K562 (cell line): Measurements from ENCODE around the gene DEGS1. TPM values are rescaled to one million over a fixed set of nuclear protein-coding genes. Genes with fewer than 3 reads are reported as not detected.
A peak's percentile ranks its signal among the peaks of the same experiment; 100 is the strongest.

Experiments used
- CBX1 ChIP-seq: sonication (generic); IDR thresholded peaks from 2 replicates; pipeline ENCODE4 v1.6.1; 2016; ENCODE audit warnings: antibody characterized with exemption, low read depth, mild to moderate bottlenecking
- E2F3 ChIP-seq: fragments of 250-450 bp; sonication (Bioruptor Pico); IDR thresholded peaks from 2 replicates; pipeline ENCODE4 v1.4.0; 2020; ENCODE audit warnings: mild to moderate bottlenecking
- ESRRB ChIP-seq: fragments of 250-450 bp; sonication (Bioruptor Pico); IDR thresholded peaks from 2 replicates; pipeline ENCODE4 v1.5.0; 2020; ENCODE audit warnings: mild to moderate bottlenecking, moderate library complexity, borderline replicate concordance
- ETV6 ChIP-seq, 3 experiments: fragments of 150-350 bp in 1 of 3; sonication (generic) in 1 of 3; formaldehyde crosslinking in 1 of 3; IDR thresholded peaks; 2 replicates each; pipeline versions ENCODE4 v1.6.1 to v1.8.0; 2014 to 2022; ENCODE audit warnings: borderline replicate concordance in 2 of 3, low read depth in 2 of 3, antibody characterized with exemption in 1 of 3, low read length in 1 of 3, mild to moderate bottlenecking in 1 of 3, missing genetic modification reagents in 1 of 3
- JUNB ChIP-seq: fragments of 450-650 bp; formaldehyde crosslinking; conservative IDR thresholded peaks from 2 replicates; pipeline ENCODE4 v1.4.0; 2020; ENCODE audit warnings: mild to moderate bottlenecking
- KLF1 ChIP-seq: fragments of 450-650 bp; IDR thresholded peaks from 2 replicates; pipeline ENCODE4 v1.6.1; 2016; ENCODE audit warnings: missing genetic modification characterization, missing compliant biosample characterization
- LEF1 ChIP-seq: fragments of 450-650 bp; IDR thresholded peaks from 2 replicates; pipeline ENCODE4 v1.6.1; 2016; ENCODE audit warnings: mild to moderate bottlenecking
- NRF1 ChIP-seq, 2 experiments: fragments of 450-650 bp; IDR thresholded peaks in 1 of 2; conservative IDR thresholded peaks in 1 of 2; 2 replicates each; pipeline ENCODE4 v1.6.1; 2014; ENCODE audit warnings: mild to moderate bottlenecking in 2 of 2
- POU5F1 ChIP-seq: fragments of 150-350 bp; IDR thresholded peaks from 2 replicates; pipeline ENCODE4 v1.6.1; 2014; ENCODE audit warnings: borderline replicate concordance, low read length, low read depth, mild to moderate bottlenecking; ENCODE audit not compliant: partially characterized antibody
- SIN3A ChIP-seq, 2 experiments: fragments of 150-350 bp in 1 of 2; IDR thresholded peaks; 2 replicates each; pipeline ENCODE4 v1.6.1; 2011 to 2016; ENCODE audit warnings: borderline replicate concordance in 2 of 2, low read depth in 2 of 2, low read length in 2 of 2, mild to moderate bottlenecking in 2 of 2, moderate library complexity in 2 of 2; ENCODE audit not compliant: control insufficient read depth in 1 of 2
- TARDBP ChIP-seq: fragments of 450-650 bp; IDR thresholded peaks from 2 replicates; pipeline ENCODE4 v1.6.1; 2016
- ZBTB7A ChIP-seq: IDR thresholded peaks from 2 replicates; pipeline ENCODE4 v1.6.1; 2011; ENCODE audit warnings: low read depth, mild to moderate bottlenecking, low read length, moderate library complexity, borderline replicate concordance; ENCODE audit not compliant: control insufficient read depth
- ZNF384 ChIP-seq: IDR thresholded peaks from 2 replicates; pipeline ENCODE4 v1.6.1; 2012; ENCODE audit warnings: low read depth, low read length, improper control_type of control experiment
- ZNF551 ChIP-seq: fragments of 250-450 bp; sonication (Bioruptor Pico); IDR thresholded peaks from 2 replicates; pipeline ENCODE4 v1.5.0; 2021; ENCODE audit warnings: mild to moderate bottlenecking, moderate library complexity
- ZNF695 ChIP-seq: fragments of 450-650 bp; formaldehyde crosslinking; IDR thresholded peaks from 2 replicates; pipeline ENCODE4 v1.4.0; 2020; ENCODE audit warnings: mild to moderate bottlenecking, moderate library complexity
- polyA plus RNA-seq, 8 experiments: library from polyadenylated mRNA; depleted of rRNA in 4 of 8; stranded (reverse) in 5 of 8; unstranded in 3 of 8; fragments of >200 nt; fragmentation: Nextera tagmentation in 2 of 8; fragmentation: Illumina TruSeq in 1 of 8; extraction: Ambion mirVana in 2 of 8; extraction: Trizol in 1 of 8; gene quantifications; 2 replicates each; pipeline versions ENCODE4 v1.2.1 to v1.2.3, GENCODE V29; 2011 to 2014; ENCODE audit warnings: inconsistent platforms in 1 of 8, missing spikeins in 1 of 8
- total RNA-seq, 7 experiments: library from RNA; depleted of rRNA in 6 of 7; stranded (reverse); fragments of >200 nt in 6 of 7; fragmentation: Illumina TruSeq in 2 of 7; extraction: Trizol in 2 of 7; gene quantifications; 2 replicates each; pipeline versions ENCODE4 v1.2.1 to v1.2.3, GENCODE V29; 2011 to 2021; ENCODE audit warnings: low replicate concordance in 1 of 7
- TF ChIP-seq, protein P1 (sequence below): fragments of 250-450 bp; sonication (Bioruptor Pico); IDR thresholded peaks from 2 replicates; pipeline ENCODE4 v1.5.0; 2021; ENCODE audit warnings: mild to moderate bottlenecking, borderline replicate concordance
- TF ChIP-seq, protein P2 (sequence below): fragments of 250-450 bp; sonication (Bioruptor Pico); IDR thresholded peaks from 2 replicates; pipeline ENCODE4 v1.5.0; 2021
- TF ChIP-seq, protein P3 (sequence below): sonication (generic); formaldehyde crosslinking; IDR thresholded peaks from 2 replicates; pipeline ENCODE4 v1.8.1; 2023; ENCODE audit warnings: mild to moderate bottlenecking, missing genetic modification reagents
- TF ChIP-seq, protein P4 (sequence below): sonication (generic); formaldehyde crosslinking; IDR thresholded peaks from 2 replicates; pipeline ENCODE4 v1.8.1; 2023; ENCODE audit warnings: mild to moderate bottlenecking, missing genetic modification reagents
- TF ChIP-seq, protein P5 (sequence below): sonication (generic); formaldehyde crosslinking; IDR thresholded peaks from 2 replicates; pipeline ENCODE4 v1.8.0; 2022; ENCODE audit warnings: missing genetic modification reagents, mild to moderate bottlenecking, moderate library complexity, borderline replicate concordance

Gene DEGS1
- total and polyA plus RNA-seq, 9 of the 15 experiments (the other 6 are each of a cell fraction or from before 2014, with no cell fraction given) = 12.3 to 95.0 (median 38.8) TPM

DNA sequence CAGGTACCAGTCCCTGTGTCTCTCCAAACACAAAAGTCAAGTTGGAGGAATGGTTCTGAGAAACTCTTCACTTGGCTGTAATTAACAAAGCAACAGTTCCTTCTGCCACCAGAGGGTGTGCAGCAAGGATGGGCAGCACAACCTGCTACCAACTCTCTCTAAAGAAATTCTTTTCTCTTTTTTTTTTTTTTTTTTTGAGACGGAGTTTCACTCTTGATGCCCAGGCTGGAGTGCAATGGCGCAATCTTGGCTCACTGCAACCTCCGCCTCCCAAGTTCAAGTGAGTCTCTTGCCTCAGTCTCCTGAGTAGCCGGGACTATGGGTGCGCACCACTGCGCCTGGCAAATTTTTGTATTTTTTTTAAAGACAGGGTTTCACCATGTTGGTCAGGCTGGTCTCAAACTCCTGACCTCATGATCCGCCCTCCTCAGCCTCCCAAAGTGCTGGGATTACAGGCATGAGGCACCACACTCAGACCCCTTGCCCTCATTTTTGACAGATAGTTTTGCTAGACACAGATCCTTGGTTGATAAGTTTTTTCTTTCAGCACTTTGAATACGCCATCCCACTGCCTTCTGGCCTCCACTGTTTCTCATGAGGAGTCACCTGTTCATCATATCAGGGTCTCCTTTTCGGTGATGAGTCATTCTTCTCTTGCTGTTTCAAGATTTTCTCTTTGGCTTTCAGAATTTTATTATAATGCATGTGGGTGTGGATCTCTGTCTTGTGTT lies 12.1 kb upstream of the DEGS1 start (continued):
- TF ChIP-seq LEF1 = 0 out of 2 replicates have a peak, but pooled peaks have one; percentile 24
- no peak for TF ChIP-seq ZNF551
- peak; percentile 56; the same call in 1 of the 2 replicates for TF ChIP-seq ZBTB7A
- TF ChIP-seq JUNB (CRISPR knock-in tag) = no peak
- no peak for TF ChIP-seq ESRRB (CRISPR knock-in tag)
- TF ChIP-seq, protein P1, sequence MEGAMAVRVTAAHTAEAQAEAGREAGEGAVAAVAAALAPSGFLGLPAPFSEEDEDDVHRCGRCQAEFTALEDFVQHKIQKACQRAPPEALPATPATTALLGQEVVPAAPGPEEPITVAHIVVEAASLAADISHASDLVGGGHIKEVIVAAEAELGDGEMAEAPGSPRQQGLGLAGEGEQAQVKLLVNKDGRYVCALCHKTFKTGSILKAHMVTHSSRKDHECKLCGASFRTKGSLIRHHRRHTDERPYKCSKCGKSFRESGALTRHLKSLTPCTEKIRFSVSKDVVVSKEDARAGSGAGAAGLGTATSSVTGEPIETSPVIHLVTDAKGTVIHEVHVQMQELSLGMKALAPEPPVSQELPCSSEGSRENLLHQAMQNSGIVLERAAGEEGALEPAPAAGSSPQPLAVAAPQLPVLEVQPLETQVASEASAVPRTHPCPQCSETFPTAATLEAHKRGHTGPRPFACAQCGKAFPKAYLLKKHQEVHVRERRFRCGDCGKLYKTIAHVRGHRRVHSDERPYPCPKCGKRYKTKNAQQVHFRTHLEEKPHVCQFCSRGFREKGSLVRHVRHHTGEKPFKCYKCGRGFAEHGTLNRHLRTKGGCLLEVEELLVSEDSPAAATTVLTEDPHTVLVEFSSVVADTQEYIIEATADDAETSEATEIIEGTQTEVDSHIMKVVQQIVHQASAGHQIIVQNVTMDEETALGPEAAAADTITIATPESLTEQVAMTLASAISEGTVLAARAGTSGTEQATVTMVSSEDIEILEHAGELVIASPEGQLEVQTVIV (CRISPR knock-in tag) = no peak
- peak; percentile 60; the same call in 1 of the 2 replicates for TF ChIP-seq CBX1
- no peak for TF ChIP-seq ZNF695 (CRISPR knock-in tag)
- no peak for TF ChIP-seq TARDBP
- TF ChIP-seq, protein P2, sequence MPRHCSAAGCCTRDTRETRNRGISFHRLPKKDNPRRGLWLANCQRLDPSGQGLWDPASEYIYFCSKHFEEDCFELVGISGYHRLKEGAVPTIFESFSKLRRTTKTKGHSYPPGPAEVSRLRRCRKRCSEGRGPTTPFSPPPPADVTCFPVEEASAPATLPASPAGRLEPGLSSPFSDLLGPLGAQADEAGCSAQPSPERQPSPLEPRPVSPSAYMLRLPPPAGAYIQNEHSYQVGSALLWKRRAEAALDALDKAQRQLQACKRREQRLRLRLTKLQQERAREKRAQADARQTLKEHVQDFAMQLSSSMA = no peak
- TF ChIP-seq NRF1 (conservative IDR thresholded peaks at IDR 0.05 in 1 of 2, IDR thresholded peaks at IDR 0.05 in 1 of 2) = no peak
- TF ChIP-seq, protein P3, sequence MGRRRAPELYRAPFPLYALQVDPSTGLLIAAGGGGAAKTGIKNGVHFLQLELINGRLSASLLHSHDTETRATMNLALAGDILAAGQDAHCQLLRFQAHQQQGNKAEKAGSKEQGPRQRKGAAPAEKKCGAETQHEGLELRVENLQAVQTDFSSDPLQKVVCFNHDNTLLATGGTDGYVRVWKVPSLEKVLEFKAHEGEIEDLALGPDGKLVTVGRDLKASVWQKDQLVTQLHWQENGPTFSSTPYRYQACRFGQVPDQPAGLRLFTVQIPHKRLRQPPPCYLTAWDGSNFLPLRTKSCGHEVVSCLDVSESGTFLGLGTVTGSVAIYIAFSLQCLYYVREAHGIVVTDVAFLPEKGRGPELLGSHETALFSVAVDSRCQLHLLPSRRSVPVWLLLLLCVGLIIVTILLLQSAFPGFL = no peak
- no peak for TF ChIP-seq SIN3A (IDR thresholded peaks at IDR 0.05; ENCODE audit: borderline replicate concordance in 2 of 2, control insufficient read depth in 1 of 2, low read depth in 2 of 2, low read length in 2 of 2)
- TF ChIP-seq ETV6 (IDR thresholded peaks at IDR 0.05; ENCODE audit: borderline replicate concordance in 1 of 2, low read depth in 2 of 2, low read length in 1 of 2) = no peak
- no peak for TF ChIP-seq ETV6 (CRISPR knock-in tag; IDR thresholded peaks at IDR 0.05; ENCODE audit: borderline replicate concordance)
- TF ChIP-seq POU5F1 = no peak
- peak; percentile 46; the same call in 1 of the 2 replicates for TF ChIP-seq ZNF384
- TF ChIP-seq, protein P4, sequence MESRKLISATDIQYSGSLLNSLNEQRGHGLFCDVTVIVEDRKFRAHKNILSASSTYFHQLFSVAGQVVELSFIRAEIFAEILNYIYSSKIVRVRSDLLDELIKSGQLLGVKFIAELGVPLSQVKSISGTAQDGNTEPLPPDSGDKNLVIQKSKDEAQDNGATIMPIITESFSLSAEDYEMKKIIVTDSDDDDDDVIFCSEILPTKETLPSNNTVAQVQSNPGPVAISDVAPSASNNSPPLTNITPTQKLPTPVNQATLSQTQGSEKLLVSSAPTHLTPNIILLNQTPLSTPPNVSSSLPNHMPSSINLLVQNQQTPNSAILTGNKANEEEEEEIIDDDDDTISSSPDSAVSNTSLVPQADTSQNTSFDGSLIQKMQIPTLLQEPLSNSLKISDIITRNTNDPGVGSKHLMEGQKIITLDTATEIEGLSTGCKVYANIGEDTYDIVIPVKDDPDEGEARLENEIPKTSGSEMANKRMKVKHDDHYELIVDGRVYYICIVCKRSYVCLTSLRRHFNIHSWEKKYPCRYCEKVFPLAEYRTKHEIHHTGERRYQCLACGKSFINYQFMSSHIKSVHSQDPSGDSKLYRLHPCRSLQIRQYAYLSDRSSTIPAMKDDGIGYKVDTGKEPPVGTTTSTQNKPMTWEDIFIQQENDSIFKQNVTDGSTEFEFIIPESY (CRISPR knock-in tag) = peak; percentile 60; the same call in 1 of the 2 replicates
- TF ChIP-seq, protein P5, sequence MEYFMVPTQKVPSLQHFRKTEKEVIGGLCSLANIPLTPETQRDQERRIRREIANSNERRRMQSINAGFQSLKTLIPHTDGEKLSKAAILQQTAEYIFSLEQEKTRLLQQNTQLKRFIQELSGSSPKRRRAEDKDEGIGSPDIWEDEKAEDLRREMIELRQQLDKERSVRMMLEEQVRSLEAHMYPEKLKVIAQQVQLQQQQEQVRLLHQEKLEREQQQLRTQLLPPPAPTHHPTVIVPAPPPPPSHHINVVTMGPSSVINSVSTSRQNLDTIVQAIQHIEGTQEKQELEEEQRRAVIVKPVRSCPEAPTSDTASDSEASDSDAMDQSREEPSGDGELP = no peak
- TF ChIP-seq E2F3 (CRISPR knock-in tag) = no peak
- TF ChIP-seq KLF1 (tag) = no peak
